Astrocyte (in vitro differentiated cells and primary cell): Measurements from ENCODE around the gene RAPGEF6. TPM values are rescaled to one million over a fixed set of nuclear protein-coding genes. Genes with fewer than 3 reads are reported as not detected.

Experiments
- DNase-seq: peaks from one replicate; pipeline ENCODE4 v3.0.0-alpha.2; 2010; ENCODE audit warnings: low read depth
- FAIRE-seq: peaks from 2 replicates; lab custom pipeline; 2011; peaks lifted over from hg19 to GRCh38; lab: Jason Lieb, UNC
- H2AFZ ChIP-seq: 2 replicates; pipeline ENCODE4 v1.6.0; 2012; ENCODE audit warnings: low read depth, low read length, inconsistent platforms
- H3K27ac ChIP-seq: 2 replicates; pipeline ENCODE4 v1.5.1; 2011; ENCODE audit warnings: low read depth, low read length, inconsistent platforms
- H3K27me3 ChIP-seq: 2 replicates; pipeline ENCODE4 v1.6.0; 2011; ENCODE audit warnings: low read length, inconsistent platforms; ENCODE audit not compliant: insufficient read depth
- H3K36me3 ChIP-seq: 2 replicates; pipeline ENCODE4 v1.5.1; 2011; ENCODE audit warnings: low read length, inconsistent platforms; ENCODE audit not compliant: insufficient read depth
- H3K4me1 ChIP-seq: 2 replicates; pipeline ENCODE4 v1.5.1; 2011; ENCODE audit warnings: low read length, inconsistent platforms; ENCODE audit not compliant: insufficient read depth
- H3K4me2 ChIP-seq: 2 replicates; pipeline ENCODE4 v1.6.0; 2012; ENCODE audit warnings: low read length, inconsistent platforms
- H3K4me3 ChIP-seq: 2 replicates; pipeline ENCODE4 v1.5.1; 2011; ENCODE audit warnings: low read depth, mild to moderate bottlenecking, low read length, inconsistent platforms; ENCODE audit not compliant: insufficient read depth
- H3K79me2 ChIP-seq: 2 replicates; pipeline ENCODE4 v1.6.0; 2012; ENCODE audit warnings: mild to moderate bottlenecking, low read length, inconsistent platforms; ENCODE audit not compliant: insufficient read depth
- H3K9ac ChIP-seq: 2 replicates; pipeline ENCODE4 v1.6.0; 2012; ENCODE audit warnings: mild to moderate bottlenecking, low read length, inconsistent platforms
- H3K9me3 ChIP-seq: 2 replicates; pipeline ENCODE4 v1.5.1; 2012; ENCODE audit warnings: low read depth, mild to moderate bottlenecking, low read length, inconsistent platforms; ENCODE audit not compliant: insufficient read depth
- H4K20me1 ChIP-seq: 2 replicates; pipeline ENCODE4 v1.6.0; 2012; ENCODE audit warnings: low read length, inconsistent platforms; ENCODE audit not compliant: insufficient read depth
- H3K27ac Mint-ChIP-seq: one replicate; pipeline ENCODE4 v1.8.0; 2021; ENCODE audit warnings: mild to moderate bottlenecking, mixed read lengths; ENCODE audit not compliant: unreplicated experiment
- H3K27me3 Mint-ChIP-seq: one replicate; pipeline ENCODE4 v1.8.0; 2021; ENCODE audit warnings: low read depth, mixed read lengths; ENCODE audit not compliant: unreplicated experiment
- H3K36me3 Mint-ChIP-seq: one replicate; pipeline ENCODE4 v1.8.0; 2021; ENCODE audit warnings: low read depth, mixed read lengths; ENCODE audit not compliant: unreplicated experiment
- H3K4me1 Mint-ChIP-seq: one replicate; pipeline ENCODE4 v1.8.0; 2021; ENCODE audit warnings: low read depth, mixed read lengths; ENCODE audit not compliant: unreplicated experiment
- H3K4me3 Mint-ChIP-seq: one replicate; pipeline ENCODE4 v1.8.0; 2021; ENCODE audit warnings: mild to moderate bottlenecking, moderate library complexity, mixed read lengths; ENCODE audit not compliant: unreplicated experiment
- H3K9me3 Mint-ChIP-seq: one replicate; pipeline ENCODE4 v1.8.0; 2021; ENCODE audit warnings: mild to moderate bottlenecking, mixed read lengths; ENCODE audit not compliant: unreplicated experiment
- CTCF ChIP-seq: IDR thresholded peaks from 2 replicates; pipeline ENCODE4 v1.5.1; 2011; ENCODE audit warnings: low read depth, mild to moderate bottlenecking, inconsistent platforms, low read length, moderate library complexity; ENCODE audit not compliant: insufficient read depth
- EZH2 ChIP-seq: IDR thresholded peaks from 2 replicates; pipeline ENCODE4 v1.6.1; 2012; ENCODE audit warnings: mild to moderate bottlenecking, low read length, inconsistent platforms; ENCODE audit not compliant: insufficient read depth
- total RNA-seq: library from RNA; stranded (reverse); gene quantifications from 2 replicates; pipeline ENCODE4 v1.2.1, GENCODE V29; 2021

The RAPGEF6 gene
- total RNA-seq, 1 donor from 2014 or later: 14.9 TPM

GRCh38 chr5:131524431-131524830, 110.6 kb downstream of the RAPGEF6 start:
- no peak overlapping the region for H3K4me3 ChIP-seq
- no peak for DNase-seq
- TF ChIP-seq EZH2 (no peak), CTCF (no peak)
- H3K36me3 Mint-ChIP-seq: no peaks in the 10 kb centered on the region
- no peaks in the 10 kb centered on the region for H3K9me3 Mint-ChIP-seq
- no peaks in the 10 kb centered on the region for H3K27me3 ChIP-seq
- no peaks in the 10 kb centered on the region for H3K27me3 Mint-ChIP-seq
- FAIRE-seq: no peak
- H3K36me3 ChIP-seq: no peaks in the 10 kb centered on the region
- no peak overlapping the region for H3K4me3 Mint-ChIP-seq
- peaks cover 4% of the 10 kb centered on the region for H3K4me1 ChIP-seq
- peaks cover 2% of the 10 kb centered on the region for H3K79me2 ChIP-seq
- peaks cover 4% of the 10 kb centered on the region for H4K20me1 ChIP-seq
- no peak overlapping the region for H3K27ac ChIP-seq
- H3K9ac ChIP-seq: no peak overlapping the region
- H2AFZ ChIP-seq: no peak overlapping the region
- H3K4me2 ChIP-seq: no peak overlapping the region
- peaks cover 6% of the 10 kb centered on the region for H3K4me1 Mint-ChIP-seq
- H3K9me3 ChIP-seq: no peaks in the 10 kb centered on the region
- no peak overlapping the region for H3K27ac Mint-ChIP-seq

GRCh38 chr5:131523500-131524185, 111.4 kb downstream of the RAPGEF6 start:
- no peaks in the 10 kb centered on the region for H3K9me3 ChIP-seq
- no peak for FAIRE-seq
- peaks cover 5% of the 10 kb centered on the region for H3K4me1 Mint-ChIP-seq

More at GRCh38 chr5:131523500-131524185, 111.4 kb downstream of the RAPGEF6 start:
- Histone ChIP-seq H3K4me2 (no peak overlapping the region), H4K20me1 (peaks cover 4% of the 10 kb centered on the region), H3K27me3 (no peaks in the 10 kb centered on the region), H3K4me3 (no peak overlapping the region), H3K36me3 (no peaks in the 10 kb centered on the region), H3K4me1 (peaks cover 4% of the 10 kb centered on the region), H3K9ac (no peak overlapping the region), H2AFZ (no peak overlapping the region), H3K27ac (no peak overlapping the region), H3K79me2 (peaks cover 2% of the 10 kb centered on the region)
- no peak overlapping the region for H3K4me3 Mint-ChIP-seq
- H3K9me3 Mint-ChIP-seq: no peaks in the 10 kb centered on the region
- no peaks in the 10 kb centered on the region for H3K27me3 Mint-ChIP-seq
- peaks cover 4% of the 10 kb centered on the region for H3K36me3 Mint-ChIP-seq
- no peak for DNase-seq
- TF ChIP-seq CTCF: no peak
- no peak for TF ChIP-seq EZH2
- no peak overlapping the region for H3K27ac Mint-ChIP-seq
